Muscle of leg (tissue), 11 donors: Measurements from ENCODE around the gene ANKRD24. TPM values are rescaled to one million over a fixed set of nuclear protein-coding genes. Genes with fewer than 3 reads are reported as not detected.

Experiments
- DNase-seq: peaks from one replicate; pipeline ENCODE4 v3.0.0; 2013
- H3K27ac ChIP-seq: one replicate; pipeline ENCODE4 v1.5.1; 2013; ENCODE audit warnings: mild to moderate bottlenecking, low read length, control low read depth
- H3K27me3 ChIP-seq: one replicate; pipeline ENCODE4 v1.6.1; 2013; ENCODE audit warnings: low read length; ENCODE audit not compliant: control insufficient read depth, insufficient read depth
- H3K36me3 ChIP-seq: one replicate; pipeline ENCODE4 v1.6.1; 2013; ENCODE audit warnings: low read length; ENCODE audit not compliant: control insufficient read depth, insufficient read depth
- H3K4me1 ChIP-seq: one replicate; pipeline ENCODE4 v1.6.1; 2013; ENCODE audit warnings: low read length; ENCODE audit not compliant: control insufficient read depth, insufficient read depth
- H3K4me3 ChIP-seq: one replicate; pipeline ENCODE4 v1.5.1; 2013; ENCODE audit warnings: low read length, control low read depth
- H3K9me3 ChIP-seq: replicated peaks from 2 replicates; pipeline ENCODE4 v1.6.1; 2013; ENCODE audit warnings: low read depth, low read length; ENCODE audit not compliant: control insufficient read depth
- WGBS: methylation state at CpG from one replicate; pipeline ENCODE4 v1.1.5; 2013; ENCODE audit warnings: missing lambda C conversion rate; ENCODE audit not compliant: insufficient coverage; 5-methylcytosine and 5-hydroxymethylcytosine counted together
- polyA plus RNA-seq, 8 donors: library from polyadenylated mRNA; unstranded; fragments of 120-200 nt; gene quantifications; one replicate each; pipeline versions ENCODE4 v1.2.1 to v1.2.3, GENCODE V29; 2013; ENCODE audit warnings: inconsistent platforms in 1 of 8, low replicate concordance in 1 of 8; ENCODE audit not compliant: insufficient read length in 8 of 8, insufficient read depth in 1 of 8
- total RNA-seq: library from RNA; stranded (reverse); fragments of 120-200 nt; gene quantifications from one replicate; pipeline ENCODE4 v1.2.4, GENCODE V29; 2013

ANKRD24 gene
- total and polyA plus RNA-seq, 9 donors: 0.58 to 2.5 (median 1.1) TPM

- DNase-seq: peak; percentile 55
- H3K4me1 ChIP-seq: peaks cover 7% of the 10 kb centered on the region
- 2% methylated on average over 38 of the region's 45 CpGs for WGBS
- no peaks in the 10 kb centered on the region for H3K9me3 ChIP-seq
- H3K36me3 ChIP-seq: peaks cover 12% of the 10 kb centered on the region
- no peak overlapping the region for H3K4me3 ChIP-seq
- H3K27ac ChIP-seq: no peak overlapping the region
- H3K27me3 ChIP-seq: peaks cover 7% of the 10 kb centered on the region
Measured at GRCh38 chr19:4172861-4173473, 9.5 kb upstream of the ANKRD24 start.

- H3K27ac ChIP-seq: no peak overlapping the region
- no peak for DNase-seq
- peaks cover 7% of the 10 kb centered on the region for H3K4me1 ChIP-seq
- peaks cover 15% of the 10 kb centered on the region for H3K36me3 ChIP-seq
- H3K27me3 ChIP-seq: peaks cover 7% of the 10 kb centered on the region
- WGBS: 0% methylated on average over 3 of the region's 11 CpGs
- no peaks in the 10 kb centered on the region for H3K9me3 ChIP-seq
- H3K4me3 ChIP-seq: no peak overlapping the region
Measured at GRCh38 chr19:4173479-4174212, 8.8 kb upstream of the ANKRD24 start.

- Histone ChIP-seq H3K36me3 (peaks cover 22% of the 10 kb centered on the region), H3K27ac (no peak overlapping the region), H3K4me1 (peaks cover 7% of the 10 kb centered on the region), H3K27me3 (peaks cover 7% of the 10 kb centered on the region), H3K4me3 (no peak overlapping the region), H3K9me3 (no peaks in the 10 kb centered on the region)
- no peak for DNase-seq
- WGBS: 86% methylated on average over 15 of the region's 21 CpGs
Measured at GRCh38 chr19:4174213-4174894, 8.1 kb upstream of the ANKRD24 start.

- no peak for DNase-seq
- peaks cover 7% of the 10 kb centered on the region for H3K4me1 ChIP-seq
- H3K4me3 ChIP-seq: no peak overlapping the region
- H3K36me3 ChIP-seq: peaks cover 24% of the 10 kb centered on the region
- no peaks in the 10 kb centered on the region for H3K9me3 ChIP-seq
- peaks cover 7% of the 10 kb centered on the region for H3K27me3 ChIP-seq
- 88% methylated on average over 40 of the region's 41 CpGs for WGBS
- no peak overlapping the region for H3K27ac ChIP-seq
Measured at GRCh38 chr19:4174895-4175668, 7.4 kb upstream of the ANKRD24 start.

GRCh38 chr19:4175669-4175931 lies 6.9 kb upstream of the ANKRD24 start:
- Histone ChIP-seq H3K27me3 (peaks cover 7% of the 10 kb centered on the region), H3K4me3 (no peak overlapping the region), H3K27ac (no peak overlapping the region), H3K36me3 (peaks cover 27% of the 10 kb centered on the region), H3K4me1 (peaks cover 7% of the 10 kb centered on the region), H3K9me3 (no peaks in the 10 kb centered on the region)
- 92% methylated on average over 9 of the region's 12 CpGs for WGBS
- DNase-seq: no peak

GRCh38 chr19:4177146-4177545 lies 5.3 kb upstream of the ANKRD24 start:
- Histone ChIP-seq H3K4me1 (peaks cover 18% of the 10 kb centered on the region), H3K27me3 (peaks cover 7% of the 10 kb centered on the region), H3K9me3 (no peaks in the 10 kb centered on the region), H3K36me3 (peaks cover 31% of the 10 kb centered on the region), H3K27ac (no peak overlapping the region), H3K4me3 (no peak overlapping the region)
- 80% methylated on average over 1 of the region's 5 CpGs for WGBS
- no peak for DNase-seq

- Histone ChIP-seq H3K27me3 (no peaks in the 10 kb centered on the region), H3K4me3 (no peak overlapping the region), H3K9me3 (no peaks in the 10 kb centered on the region), H3K27ac (no peak overlapping the region), H3K4me1 (peaks cover 23% of the 10 kb centered on the region), H3K36me3 (peaks cover 31% of the 10 kb centered on the region)
- no peak for DNase-seq
- WGBS: 86% methylated on average over 18 of the region's 18 CpGs
Measured at GRCh38 chr19:4178990-4179389, 3.5 kb upstream of the ANKRD24 start.

- Histone ChIP-seq H3K27ac (no peak overlapping the region), H3K4me3 (no peak overlapping the region), H3K4me1 (peaks cover 29% of the 10 kb centered on the region), H3K9me3 (no peaks in the 10 kb centered on the region), H3K27me3 (peaks cover 2% of the 10 kb centered on the region), H3K36me3 (peaks cover 19% of the 10 kb centered on the region)
- no peak for DNase-seq
- WGBS: 71% methylated on average over 2 of the region's 2 CpGs
Measured at GRCh38 chr19:4181053-4181508, 1.4 kb upstream of the ANKRD24 start.

GRCh38 chr19:4183967-4184717 lies 1.7 kb downstream of the ANKRD24 start:
- Histone ChIP-seq H3K27me3 (peaks cover 2% of the 10 kb centered on the region), H3K36me3 (peaks cover 11% of the 10 kb centered on the region), H3K27ac (no peak overlapping the region), H3K4me3 (no peak overlapping the region), H3K9me3 (no peaks in the 10 kb centered on the region), H3K4me1 (peaks cover 29% of the 10 kb centered on the region)
- peak; percentile 32 for DNase-seq
- 32% methylated on average over 14 of the region's 23 CpGs for WGBS
